RWPE1 (cell line): ENCODE measurements around the gene BCL2L11.
A peak's percentile ranks its signal among the peaks of the same experiment; 100 is the strongest.
"Not testable (repeated sequence)": the region's sequence is repeated elsewhere in the genome, so short reads cannot be mapped to it uniquely, and the experiment has no call there.

Source experiments
- CTCF ChIA-PET: fragments of 350-600 bp; sonication (Branson Sonifier 250); formaldehyde crosslinking; extraction: SDS; loops from one replicate; lab custom pipeline; 2021; lab: Yijun Ruan, JAX
- POLR2A ChIA-PET: fragments of 400-600 bp; formaldehyde crosslinking; extraction: SDS; loops from one replicate; lab custom pipeline; 2020; ENCODE audit warnings: antibody characterized with exemption; ENCODE audit not compliant: low non-redundant PET; lab: Yijun Ruan, JAX
- DNase-seq: peaks from one replicate; pipeline ENCODE4 v3.0.0; 2012; ENCODE audit warnings: low spot score
- H3K27ac ChIP-seq: fragments of 450-650 bp; 2 replicates; pipeline ENCODE4 v1.5.1; 2017
- CTCF ChIP-seq: fragments of 450-650 bp; conservative IDR thresholded peaks from 2 replicates; pipeline ENCODE4 v1.5.1; 2017; ENCODE audit warnings: low read depth, mild to moderate bottlenecking

BCL2L11 gene

GRCh38 chr2:111120253-111121027 is at the start of gene BCL2L11:
TSS of gene BCL2L11 (plus strand) at chr2:111120914. CDS start at chr2:111123746, 2,832 bp downstream.
- TF ChIP-seq CTCF, result no peak
- H3K27ac ChIP-seq, result peak within 1 kb of the TSS; percentile 93
- DNase-seq, result peak; percentile 91
- ChIA-PET CTCF (interaction anchor here (0.5 kb wide), 1 partner anchor 420 kb away, joined by 5 read pairs; no protein-coding TSS in a partner anchor), POLR2A (interaction anchor here (0.6 to 1.4 kb wide), 5 partner anchors 13 to 307 kb away, joined by 3 to 5 read pairs (median 3); no protein-coding TSS in a partner anchor)

- CTCF ChIA-PET, result no interaction called here
- POLR2A ChIA-PET, result no interaction called here
- no peak for TF ChIP-seq CTCF
- DNase-seq, result peak; percentile 41
- H3K27ac ChIP-seq, result peak overlapping the region; percentile 35; the same call in 1 of the 2 replicates
These were observed 49.0 kb upstream of the BCL2L11 start for GRCh38 chr2:111071600-111072171.

- ChIA-PET POLR2A (no interaction called here), CTCF (no interaction called here)
- no peak overlapping the region for H3K27ac ChIP-seq
- no peak for TF ChIP-seq CTCF
- peak; percentile 65 for DNase-seq
These were observed 48.4 kb upstream of the BCL2L11 start for GRCh38 chr2:111072220-111072871.

- CTCF ChIA-PET, POLR2A ChIA-PET, H3K27ac ChIP-seq, DNase-seq: not testable (repeated sequence)
These were observed 38.1 kb upstream of the BCL2L11 start for GRCh38 chr2:111082659-111083058.

- POLR2A ChIA-PET, result no interaction called here
- DNase-seq, result no peak
- CTCF ChIA-PET, result no interaction called here
- TF ChIP-seq CTCF, result no peak
- H3K27ac ChIP-seq, result no peak overlapping the region
These were observed 28.9 kb upstream of the BCL2L11 start for GRCh38 chr2:111091811-111092211.

GRCh38 chr2:111094691-111095090 is 26.0 kb upstream of the BCL2L11 start:
- H3K27ac ChIP-seq, result no peak overlapping the region
- ChIA-PET POLR2A (no interaction called here), CTCF (no interaction called here)
- DNase-seq, result no peak
- TF ChIP-seq CTCF, result no peak
